ENCODE results near the gene RAPGEF2.

The RAPGEF2 gene

DNA sequence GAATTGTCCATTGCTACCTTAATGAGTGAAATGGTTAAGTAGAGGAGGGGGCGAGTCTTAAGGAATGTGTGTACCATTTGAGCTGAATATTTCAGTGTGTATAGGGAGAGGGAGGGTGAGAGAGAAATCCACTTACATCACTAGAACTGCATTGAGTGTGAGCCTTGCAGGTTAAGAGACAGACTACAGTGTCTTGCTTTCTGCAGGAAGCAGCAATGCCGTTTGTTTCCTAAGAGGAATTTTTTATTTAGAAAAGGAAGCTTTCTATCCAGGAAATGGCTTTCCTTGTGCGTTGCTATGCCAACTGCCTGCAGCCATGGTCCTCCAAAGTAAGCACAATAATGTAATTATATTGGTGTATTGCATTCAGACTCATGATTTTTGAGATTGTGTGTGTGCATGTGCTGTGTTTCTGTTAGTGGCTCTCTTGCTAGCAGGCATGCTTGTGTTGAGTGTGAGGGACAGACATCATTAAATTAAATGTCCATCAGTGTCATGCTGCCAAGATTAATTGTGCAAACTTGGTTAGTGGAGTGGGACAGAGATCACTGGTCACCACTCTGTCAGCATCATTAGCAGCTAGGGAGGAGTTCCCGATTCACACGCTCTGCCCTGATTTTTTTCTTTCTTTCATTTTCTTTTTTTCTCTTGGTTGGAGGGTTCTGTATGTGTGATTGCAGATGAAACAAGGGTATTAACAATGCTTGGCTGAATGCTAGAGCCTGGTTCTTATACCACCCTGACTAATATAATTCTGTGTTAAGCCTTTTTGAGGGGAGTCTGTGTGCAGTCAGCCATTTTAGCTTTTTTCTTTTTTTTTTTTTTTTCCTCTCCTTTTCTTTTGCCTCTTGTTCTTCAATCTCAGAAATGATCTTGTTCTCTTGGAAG lies 164.3 kb downstream of the RAPGEF2 start:
- no peaks in the 10 kb centered on the region for H3K27me3 ChIP-seq (ENCODE audit: control insufficient read depth, insufficient read depth, low read length)
- no peaks in the 10 kb centered on the region for H3K36me3 ChIP-seq (ENCODE audit: control insufficient read depth, insufficient read depth, low read length)
- H3K9ac ChIP-seq (ENCODE audit: low read length), result no peak overlapping the region
- peaks cover 23% of the 10 kb centered on the region for H3K4me1 ChIP-seq (ENCODE audit: control insufficient read depth, insufficient read depth, low read length)
- H3K9me3 ChIP-seq (ENCODE audit: control insufficient read depth, insufficient read depth, low read depth, low read length), result no peaks in the 10 kb centered on the region
- no peak overlapping the region for H3K4me3 ChIP-seq (ENCODE audit: low read depth, low read length)
- no peak overlapping the region for H3K27ac ChIP-seq (ENCODE audit: low read depth, low read length)

- Histone ChIP-seq H3K9me3 (ENCODE audit: control insufficient read depth, insufficient read depth, low read depth, low read length) (no peaks in the 10 kb centered on the region), H3K27ac (ENCODE audit: low read depth, low read length) (no peak overlapping the region), H3K4me1 (ENCODE audit: control insufficient read depth, insufficient read depth, low read length) (peaks cover 23% of the 10 kb centered on the region), H3K4me3 (ENCODE audit: low read depth, low read length) (no peak overlapping the region), H3K9ac (ENCODE audit: low read length) (no peak overlapping the region), H3K36me3 (ENCODE audit: control insufficient read depth, insufficient read depth, low read length) (no peaks in the 10 kb centered on the region), H3K27me3 (ENCODE audit: control insufficient read depth, insufficient read depth, low read length) (no peaks in the 10 kb centered on the region)
Observed at GRCh38 chr4:159267869-159268285, 165.0 kb downstream of the RAPGEF2 start.

GRCh38 chr4:159268607-159269006 lies 165.7 kb downstream of the RAPGEF2 start:
- H3K27me3 ChIP-seq (ENCODE audit: control insufficient read depth, insufficient read depth, low read length), result no peaks in the 10 kb centered on the region
- peaks cover 23% of the 10 kb centered on the region for H3K4me1 ChIP-seq (ENCODE audit: control insufficient read depth, insufficient read depth, low read length)
- no peaks in the 10 kb centered on the region for H3K36me3 ChIP-seq (ENCODE audit: control insufficient read depth, insufficient read depth, low read length)
- H3K9me3 ChIP-seq (ENCODE audit: control insufficient read depth, insufficient read depth, low read depth, low read length), result no peaks in the 10 kb centered on the region
- no peak overlapping the region for H3K9ac ChIP-seq (ENCODE audit: low read length)
- no peak overlapping the region for H3K27ac ChIP-seq (ENCODE audit: low read depth, low read length)
- no peak overlapping the region for H3K4me3 ChIP-seq (ENCODE audit: low read depth, low read length)

DNA sequence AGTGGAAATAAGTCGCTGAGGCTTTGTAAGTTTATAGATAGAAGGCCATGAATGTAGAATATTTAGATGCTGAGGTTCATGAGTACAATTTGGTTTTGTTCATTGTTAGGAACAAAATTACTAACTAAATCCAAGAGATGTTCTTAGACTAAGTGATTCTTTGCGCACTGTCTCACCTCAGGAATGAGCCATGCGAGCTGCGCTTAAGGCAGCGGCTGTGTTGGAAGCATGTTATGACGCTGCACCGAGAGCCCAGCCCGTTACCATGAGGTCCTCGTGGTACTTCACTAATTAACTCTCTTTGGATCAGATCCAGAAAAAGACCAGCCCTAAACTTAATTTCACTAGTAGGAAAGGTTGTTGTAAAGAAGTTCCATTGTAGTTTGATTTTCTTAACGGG lies 166.2 kb downstream of the RAPGEF2 start:
- Histone ChIP-seq H3K36me3 (ENCODE audit: control insufficient read depth, insufficient read depth, low read length) (no peaks in the 10 kb centered on the region), H3K9me3 (ENCODE audit: control insufficient read depth, insufficient read depth, low read depth, low read length) (no peaks in the 10 kb centered on the region), H3K4me3 (ENCODE audit: low read depth, low read length) (no peak overlapping the region), H3K4me1 (ENCODE audit: control insufficient read depth, insufficient read depth, low read length) (peaks cover 23% of the 10 kb centered on the region), H3K27me3 (ENCODE audit: control insufficient read depth, insufficient read depth, low read length) (no peaks in the 10 kb centered on the region), H3K27ac (ENCODE audit: low read depth, low read length) (no peak overlapping the region), H3K9ac (ENCODE audit: low read length) (no peak overlapping the region)

GRCh38 chr4:159269956-159270355 lies 167.1 kb downstream of the RAPGEF2 start:
- Histone ChIP-seq H3K4me1 (ENCODE audit: control insufficient read depth, insufficient read depth, low read length) (peaks cover 23% of the 10 kb centered on the region), H3K27me3 (ENCODE audit: control insufficient read depth, insufficient read depth, low read length) (no peaks in the 10 kb centered on the region), H3K9me3 (ENCODE audit: control insufficient read depth, insufficient read depth, low read depth, low read length) (no peaks in the 10 kb centered on the region), H3K4me3 (ENCODE audit: low read depth, low read length) (no peak overlapping the region), H3K9ac (ENCODE audit: low read length) (no peak overlapping the region), H3K36me3 (ENCODE audit: control insufficient read depth, insufficient read depth, low read length) (no peaks in the 10 kb centered on the region), H3K27ac (ENCODE audit: low read depth, low read length) (no peak overlapping the region)

- Histone ChIP-seq H3K4me1 (ENCODE audit: control insufficient read depth, insufficient read depth, low read length) (peaks cover 20% of the 10 kb centered on the region), H3K27me3 (ENCODE audit: control insufficient read depth, insufficient read depth, low read length) (no peaks in the 10 kb centered on the region), H3K9me3 (ENCODE audit: control insufficient read depth, insufficient read depth, low read depth, low read length) (no peaks in the 10 kb centered on the region)
Observed at GRCh38 chr4:159271856-159272255, 169.0 kb downstream of the RAPGEF2 start.

GRCh38 chr4:159272273-159273140 lies 169.6 kb downstream of the RAPGEF2 start:
- Histone ChIP-seq H3K27ac (ENCODE audit: low read depth, low read length) (no peak overlapping the region), H3K27me3 (ENCODE audit: control insufficient read depth, insufficient read depth, low read length) (no peaks in the 10 kb centered on the region), H3K4me3 (ENCODE audit: low read depth, low read length) (no peak overlapping the region), H3K36me3 (ENCODE audit: control insufficient read depth, insufficient read depth, low read length) (no peaks in the 10 kb centered on the region), H3K9me3 (ENCODE audit: control insufficient read depth, insufficient read depth, low read depth, low read length) (no peaks in the 10 kb centered on the region), H3K4me1 (ENCODE audit: control insufficient read depth, insufficient read depth, low read length) (peaks cover 14% of the 10 kb centered on the region; the same call in 1 of the 2 replicates), H3K9ac (ENCODE audit: low read length) (no peak overlapping the region)

More at GRCh38 chr4:159271856-159272255, 169.0 kb downstream of the RAPGEF2 start:
- H3K27ac ChIP-seq (ENCODE audit: low read depth, low read length), result no peak overlapping the region
- H3K4me3 ChIP-seq (ENCODE audit: low read depth, low read length), result no peak overlapping the region
- H3K9ac ChIP-seq (ENCODE audit: low read length), result no peak overlapping the region
- H3K36me3 ChIP-seq (ENCODE audit: control insufficient read depth, insufficient read depth, low read length), result no peaks in the 10 kb centered on the region

DNA sequence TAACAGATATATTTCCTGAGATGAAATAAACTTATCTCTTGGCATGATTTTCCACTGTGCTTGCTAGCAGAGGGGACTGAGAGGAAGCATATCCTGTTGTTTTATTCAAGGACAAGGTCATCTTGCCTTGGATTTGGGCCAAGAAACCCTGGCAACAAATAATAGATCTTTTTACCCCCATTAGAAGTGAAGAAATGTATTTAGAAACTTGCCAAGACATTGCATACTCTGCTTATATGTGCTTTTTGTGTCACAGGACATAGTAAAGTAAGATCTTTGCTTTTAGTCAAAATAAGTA lies 170.2 kb downstream of the RAPGEF2 start:
- peaks cover 8% of the 10 kb centered on the region; the same call in 1 of the 2 replicates for H3K4me1 ChIP-seq (ENCODE audit: control insufficient read depth, insufficient read depth, low read length)
- H3K4me3 ChIP-seq (ENCODE audit: low read depth, low read length), result no peak overlapping the region
- H3K27ac ChIP-seq (ENCODE audit: low read depth, low read length), result no peak overlapping the region
- H3K36me3 ChIP-seq (ENCODE audit: control insufficient read depth, insufficient read depth, low read length), result no peaks in the 10 kb centered on the region
- H3K27me3 ChIP-seq (ENCODE audit: control insufficient read depth, insufficient read depth, low read length), result no peaks in the 10 kb centered on the region
- no peaks in the 10 kb centered on the region for H3K9me3 ChIP-seq (ENCODE audit: control insufficient read depth, insufficient read depth, low read depth, low read length)
- H3K9ac ChIP-seq (ENCODE audit: low read length), result no peak overlapping the region

GRCh38 chr4:159273841-159274240 lies 171.0 kb downstream of the RAPGEF2 start:
- H3K27ac ChIP-seq (ENCODE audit: low read depth, low read length), result no peak overlapping the region

GRCh38 chr4:159278399-159278798 lies 175.5 kb downstream of the RAPGEF2 start:
- Histone ChIP-seq H3K4me3 (ENCODE audit: low read depth, low read length) (no peak overlapping the region), H3K27me3 (ENCODE audit: control insufficient read depth, insufficient read depth, low read length) (no peaks in the 10 kb centered on the region), H3K9ac (ENCODE audit: low read length) (no peak overlapping the region), H3K36me3 (ENCODE audit: control insufficient read depth, insufficient read depth, low read length) (peaks cover 4% of the 10 kb centered on the region; the same call in 1 of the 2 replicates), H3K27ac (ENCODE audit: low read depth, low read length) (no peak overlapping the region), H3K4me1 (ENCODE audit: control insufficient read depth, insufficient read depth, low read length) (peaks cover 11% of the 10 kb centered on the region), H3K9me3 (ENCODE audit: control insufficient read depth, insufficient read depth, low read depth, low read length) (no peaks in the 10 kb centered on the region)

More at GRCh38 chr4:159273841-159274240, 171.0 kb downstream of the RAPGEF2 start:
- Histone ChIP-seq H3K4me1 (ENCODE audit: control insufficient read depth, insufficient read depth, low read length) (peaks cover under 1% of the 10 kb centered on the region; the same call in 1 of the 2 replicates), H3K9ac (ENCODE audit: low read length) (no peak overlapping the region), H3K9me3 (ENCODE audit: control insufficient read depth, insufficient read depth, low read depth, low read length) (no peaks in the 10 kb centered on the region), H3K36me3 (ENCODE audit: control insufficient read depth, insufficient read depth, low read length) (0 out of 2 replicates have a peak, but pooled peaks cover under 1% of the 10 kb centered on the region), H3K4me3 (ENCODE audit: low read depth, low read length) (no peak overlapping the region), H3K27me3 (ENCODE audit: control insufficient read depth, insufficient read depth, low read length) (no peaks in the 10 kb centered on the region)

DNA sequence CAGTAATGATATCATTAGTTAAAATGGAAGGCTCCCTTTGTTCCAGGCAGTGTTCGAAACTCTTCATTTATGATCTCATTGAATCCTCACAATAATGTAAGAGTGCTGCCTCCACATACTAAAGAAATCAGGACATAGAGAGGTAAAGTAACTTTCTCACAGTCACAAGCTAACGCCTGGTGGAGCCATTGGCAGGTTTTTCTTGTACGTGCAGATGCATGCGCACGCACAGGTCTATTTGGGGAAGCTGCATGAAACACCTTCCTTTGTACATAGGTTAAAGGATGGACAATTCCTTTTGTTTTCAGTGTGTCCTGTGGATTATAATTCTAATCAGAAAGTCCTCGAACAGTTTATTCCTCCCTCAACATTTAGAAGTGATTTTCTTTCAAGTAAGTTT lies 176.2 kb downstream of the RAPGEF2 start:
- no peak overlapping the region for H3K4me3 ChIP-seq (ENCODE audit: low read depth, low read length)
- no peaks in the 10 kb centered on the region for H3K27me3 ChIP-seq (ENCODE audit: control insufficient read depth, insufficient read depth, low read length)
- peaks cover 4% of the 10 kb centered on the region; the same call in 1 of the 2 replicates for H3K36me3 ChIP-seq (ENCODE audit: control insufficient read depth, insufficient read depth, low read length)
- no peak overlapping the region for H3K27ac ChIP-seq (ENCODE audit: low read depth, low read length)
- H3K9me3 ChIP-seq (ENCODE audit: control insufficient read depth, insufficient read depth, low read depth, low read length), result no peaks in the 10 kb centered on the region
- H3K9ac ChIP-seq (ENCODE audit: low read length), result no peak overlapping the region
- H3K4me1 ChIP-seq (ENCODE audit: control insufficient read depth, insufficient read depth, low read length), result peaks cover 17% of the 10 kb centered on the region

All from HUES6 (cell line).